Colonic mucosa (tissue), 4 donors: Measurements from ENCODE around the gene SMDT1. TPM values are rescaled to one million over a fixed set of nuclear protein-coding genes. Genes with fewer than 3 reads are reported as not detected.

Source experiments
- DNase-seq: peaks from one replicate; pipeline ENCODE4 v3.0.0-alpha.2; 2020
- H3K27ac ChIP-seq: fragments of 200-600 bp; one replicate; pipeline ENCODE4 v1.8.0; 2021
- H3K27me3 ChIP-seq: fragments of 200-600 bp; one replicate; pipeline ENCODE4 v1.8.0; 2021
- H3K36me3 ChIP-seq: fragments of 200-600 bp; one replicate; pipeline ENCODE4 v1.8.0; 2021
- H3K4me1 ChIP-seq: fragments of 200-600 bp; one replicate; pipeline ENCODE4 v1.8.0; 2021; ENCODE audit warnings: mild to moderate bottlenecking
- H3K4me3 ChIP-seq: fragments of 200-600 bp; one replicate; pipeline ENCODE4 v1.8.0; 2021
- H3K9ac ChIP-seq, 2 donors: one replicate each; pipeline ENCODE4 v1.7.0; 2013; ENCODE audit warnings: control low read depth in 2 of 2, low read depth in 2 of 2, low read length in 2 of 2
- H3K9me3 ChIP-seq: fragments of 200-600 bp; one replicate; pipeline ENCODE4 v1.8.0; 2021
- CTCF ChIP-seq: fragments of 200-600 bp; IDR thresholded peaks from one replicate; pipeline ENCODE4 v1.8.0; 2022; ENCODE audit warnings: antibody characterized with exemption, mild to moderate bottlenecking
- intact Hi-C: fragments of 100-400 bp; cut with DNase I; formaldehyde crosslinking; loops from one replicate; pipeline ENCODE4 v1.14.1; 2022
- total RNA-seq, 2 donors: library from RNA; stranded (reverse); fragmentation: NEBNext Ultra II Directional in 1 of 2; extraction: Animal tissue kit (Norgen Biotek cat#: 25700) in 1 of 2; gene quantifications; one replicate each; pipeline ENCODE4 v1.2.1, GENCODE V29; 2021
- donor health status: healthy.
- donor health status: DM: no; HTN: no; CAD: no.
- donor health status: DM: no; HTN: no; CAD: no.

Gene SMDT1
- total RNA-seq, 2 donors from 2014 or later = 125 to 135 TPM

GRCh38 chr22:42062506-42063170 lies 16.9 kb upstream of the SMDT1 start:
- no peaks in the 10 kb centered on the region for H3K9me3 ChIP-seq
- TF ChIP-seq CTCF = no peak
- no peaks in the 10 kb centered on the region for H3K27me3 ChIP-seq
- peak; percentile 9 for DNase-seq
- H3K27ac ChIP-seq = no peak overlapping the region
- H3K4me3 ChIP-seq = no peak overlapping the region
- no peaks in the 10 kb centered on the region for H3K4me1 ChIP-seq
- H3K9ac ChIP-seq = no peak overlapping the region
- intact Hi-C loops = no loop called here
- peaks cover 12% of the 10 kb centered on the region for H3K36me3 ChIP-seq

- H3K27me3 ChIP-seq = no peaks in the 10 kb centered on the region
- H3K9me3 ChIP-seq = no peaks in the 10 kb centered on the region
- intact Hi-C loops = no loop called here
- no peak for TF ChIP-seq CTCF
- peaks cover 9% of the 10 kb centered on the region for H3K36me3 ChIP-seq
- no peak overlapping the region for H3K9ac ChIP-seq
- H3K4me1 ChIP-seq = peaks cover under 1% of the 10 kb centered on the region
- H3K4me3 ChIP-seq = no peak overlapping the region
- peak; percentile 35 for DNase-seq
- peak overlapping the region; percentile 0 for H3K27ac ChIP-seq
Measured at GRCh38 chr22:42064629-42065028, 14.9 kb upstream of the SMDT1 start.

- Histone ChIP-seq H3K36me3 (peaks cover 4% of the 10 kb centered on the region), H3K4me1 (peaks cover 4% of the 10 kb centered on the region), H3K9me3 (no peaks in the 10 kb centered on the region), H3K27me3 (no peaks in the 10 kb centered on the region), H3K4me3 (no peak overlapping the region), H3K27ac (peak overlapping the region; percentile 0), H3K9ac (no peak overlapping the region)
- peak; percentile 15 for DNase-seq
- intact Hi-C loops = no loop called here
- no peak for TF ChIP-seq CTCF
Measured at GRCh38 chr22:42065438-42066125, 13.9 kb upstream of the SMDT1 start.

- no peak for TF ChIP-seq CTCF
- Histone ChIP-seq H3K27ac (no peak overlapping the region), H3K4me1 (peaks cover 4% of the 10 kb centered on the region), H3K4me3 (no peak overlapping the region), H3K9me3 (no peaks in the 10 kb centered on the region), H3K9ac (no peak overlapping the region), H3K27me3 (no peaks in the 10 kb centered on the region), H3K36me3 (peaks cover 4% of the 10 kb centered on the region)
- DNase-seq = peak; percentile 16
- intact Hi-C loops = no loop called here
Measured at GRCh38 chr22:42066126-42066761, 13.3 kb upstream of the SMDT1 start.

- H3K9ac ChIP-seq = no peak overlapping the region
- no peaks in the 10 kb centered on the region for H3K27me3 ChIP-seq
- TF ChIP-seq CTCF = no peak
- H3K36me3 ChIP-seq = peaks cover 4% of the 10 kb centered on the region
- H3K4me1 ChIP-seq = peaks cover 4% of the 10 kb centered on the region
- H3K9me3 ChIP-seq = no peaks in the 10 kb centered on the region
- peak; percentile 15 for DNase-seq
- H3K27ac ChIP-seq = no peak overlapping the region
- intact Hi-C loops = no loop called here
- H3K4me3 ChIP-seq = no peak overlapping the region
Measured at GRCh38 chr22:42066937-42067336, 12.6 kb upstream of the SMDT1 start.
